GM10266 (cell line): ENCODE results near the gene DLG2.

Experiments
- DNase-seq: peaks from one replicate; pipeline ENCODE4 v3.0.0; 2012; ENCODE audit errors: extremely low spot score
- CTCF ChIP-seq: IDR thresholded peaks from 2 replicates; pipeline ENCODE4 v1.5.1; 2012; ENCODE audit warnings: mild to moderate bottlenecking, low read depth; ENCODE audit not compliant: control insufficient read depth, insufficient read depth; ENCODE audit errors: missing control alignments

DLG2 gene

GRCh38 chr11:85133636-85134035 lies 493.5 kb downstream of the DLG2 start:
- DNase-seq, result no peak
- no peak for TF ChIP-seq CTCF

- no peak for DNase-seq
- no peak for TF ChIP-seq CTCF
Observed at GRCh38 chr11:85132851-85133585, 494.1 kb downstream of the DLG2 start.

GRCh38 chr11:85127349-85127748 lies 499.8 kb downstream of the DLG2 start:
- no peak for TF ChIP-seq CTCF
- no peak for DNase-seq

GRCh38 chr11:85123752-85124231 lies 503.4 kb downstream of the DLG2 start:
- peak; percentile 31 for DNase-seq
- no peak for TF ChIP-seq CTCF

GRCh38 chr11:85118151-85118550 lies 509.0 kb downstream of the DLG2 start:
- no peak for TF ChIP-seq CTCF
- no peak for DNase-seq

GRCh38 chr11:85115798-85116197 lies 511.3 kb downstream of the DLG2 start:
- TF ChIP-seq CTCF, result no peak
- DNase-seq, result no peak

GRCh38 chr11:85114786-85115185 lies 512.4 kb downstream of the DLG2 start:
- DNase-seq, result no peak
- TF ChIP-seq CTCF, result no peak

- DNase-seq, result peak; percentile 16
Observed at GRCh38 chr11:85110246-85110645, 516.9 kb downstream of the DLG2 start.
